K562 (cell line): ENCODE results near the gene B3GALT6. TPM values are rescaled to one million over a fixed set of nuclear protein-coding genes. Genes with fewer than 3 reads are reported as not detected.

Experiments
- CBX8 ChIP-seq: fragments of 200-600 bp; sonication (generic); IDR thresholded peaks from 2 replicates; pipeline ENCODE4 v1.6.1; 2012; ENCODE audit warnings: borderline replicate concordance, mixed run types, low read depth, mild to moderate bottlenecking, moderate library complexity, mixed read lengths, low read length, control low read depth, inconsistent platforms; ENCODE audit not compliant: poor library complexity, severe bottlenecking; ENCODE audit errors: extremely low read depth
- EGR1 ChIP-seq: fragments of 450-650 bp; conservative IDR thresholded peaks from 2 replicates; pipeline ENCODE4 v1.6.1; 2017; ENCODE audit warnings: mild to moderate bottlenecking
- ETS1 ChIP-seq: conservative IDR thresholded peaks from 2 replicates; pipeline ENCODE4 v1.6.1; 2011; ENCODE audit warnings: low read depth, mild to moderate bottlenecking, low read length; ENCODE audit not compliant: control insufficient read depth
- HNRNPL ChIP-seq: fragments of 200-400 bp; formaldehyde crosslinking; IDR thresholded peaks from 2 replicates; pipeline ENCODE4 v1.6.1; 2017; ENCODE audit warnings: low read depth, mild to moderate bottlenecking, low read length
- MEF2A ChIP-seq: IDR thresholded peaks from 2 replicates; pipeline ENCODE4 v1.6.1; 2011; ENCODE audit warnings: low read depth, mild to moderate bottlenecking, low read length, moderate library complexity; ENCODE audit not compliant: control insufficient read depth
- NKRF ChIP-seq: fragments of 450-650 bp; IDR thresholded peaks from 2 replicates; pipeline ENCODE4 v1.6.1; 2016; ENCODE audit warnings: borderline replicate concordance
- PBX2 ChIP-seq, 2 experiments: IDR thresholded peaks in 1 of 2; conservative IDR thresholded peaks in 1 of 2; 2 replicates each; pipeline ENCODE4 v1.6.1; 2016; ENCODE audit warnings: low read depth in 2 of 2, mild to moderate bottlenecking in 1 of 2, missing compliant biosample characterization in 1 of 2, missing genetic modification characterization in 1 of 2, moderate library complexity in 1 of 2
- POLR2G ChIP-seq: fragments of 200-400 bp; formaldehyde crosslinking; IDR thresholded peaks from 2 replicates; pipeline ENCODE4 v1.6.1; 2017; ENCODE audit warnings: low read depth, mild to moderate bottlenecking, antibody characterized with exemption, low read length, moderate library complexity
- RAD21 ChIP-seq, 2 experiments: fragments of 250-450 bp in 1 of 2; fragments of 450-650 bp in 1 of 2; sonication (Bioruptor Pico) in 1 of 2; formaldehyde crosslinking in 1 of 2; IDR thresholded peaks in 1 of 2; conservative IDR thresholded peaks in 1 of 2; 2 replicates each; pipeline versions ENCODE4 v1.4.0 to v1.8.0; 2020 to 2022; ENCODE audit warnings: mild to moderate bottlenecking in 2 of 2, moderate library complexity in 1 of 2
- RBM15 ChIP-seq: fragments of 200-400 bp; formaldehyde crosslinking; IDR thresholded peaks from 2 replicates; pipeline ENCODE4 v1.6.1; 2018; ENCODE audit warnings: mild to moderate bottlenecking, low read length, moderate library complexity; ENCODE audit not compliant: insufficient read depth
- RFX5 ChIP-seq: IDR thresholded peaks from 2 replicates; pipeline ENCODE4 v1.6.1; 2011; ENCODE audit warnings: low read depth, mild to moderate bottlenecking, improper control_type of control experiment, low read length
- SIRT6 ChIP-seq: IDR thresholded peaks from one replicate; pipeline ENCODE4 v1.6.1; 2012; ENCODE audit warnings: low read depth, mild to moderate bottlenecking, control low read depth, inconsistent platforms, low read length, moderate library complexity
- SRSF1 ChIP-seq: fragments of 200-400 bp; formaldehyde crosslinking; IDR thresholded peaks from 2 replicates; pipeline ENCODE4 v1.6.1; 2017; ENCODE audit warnings: mild to moderate bottlenecking, low read depth, low read length, moderate library complexity
- STAT6 ChIP-seq: sonication (generic); formaldehyde crosslinking; IDR thresholded peaks from 2 replicates; pipeline ENCODE4 v1.8.1; 2023; ENCODE audit warnings: mild to moderate bottlenecking, missing genetic modification reagents
- ZNF668 ChIP-seq: fragments of 250-450 bp; sonication (Bioruptor Pico); IDR thresholded peaks from 2 replicates; pipeline ENCODE4 v1.8.0; 2022; ENCODE audit warnings: mild to moderate bottlenecking, inconsistent platforms
- polyA plus RNA-seq, 8 experiments: library from polyadenylated mRNA; depleted of rRNA in 4 of 8; stranded (reverse) in 5 of 8; unstranded in 3 of 8; fragments of >200 nt; fragmentation: Nextera tagmentation in 2 of 8; fragmentation: Illumina TruSeq in 1 of 8; extraction: Ambion mirVana in 2 of 8; extraction: Trizol in 1 of 8; gene quantifications; 2 replicates each; pipeline versions ENCODE4 v1.2.1 to v1.2.3, GENCODE V29; 2011 to 2014; ENCODE audit warnings: inconsistent platforms in 1 of 8, missing spikeins in 1 of 8
- total RNA-seq, 7 experiments: library from RNA; depleted of rRNA in 6 of 7; stranded (reverse); fragments of >200 nt in 6 of 7; fragmentation: Illumina TruSeq in 2 of 7; extraction: Trizol in 2 of 7; gene quantifications; 2 replicates each; pipeline versions ENCODE4 v1.2.1 to v1.2.3, GENCODE V29; 2011 to 2021; ENCODE audit warnings: low replicate concordance in 1 of 7

The B3GALT6 gene
- total and polyA plus RNA-seq, 9 of the 15 experiments (the other 6 are each of a cell fraction or from before 2014, with no cell fraction given), result 0.68 to 29.8 (median 9.9) TPM

- TF ChIP-seq ETS1 (no peak), ZNF668 (CRISPR knock-in tag) (no peak), SRSF1 (no peak), SIRT6 (no peak), MEF2A (no peak), EGR1 (0 out of 2 replicates have a peak, but pooled peaks have one; percentile 12), CBX8 (no peak), POLR2G (0 out of 2 replicates have a peak, but pooled peaks have one; percentile 26), RAD21 (CRISPR knock-in tag; conservative IDR thresholded peaks at IDR 0.05 in 1 of 2, IDR thresholded peaks at IDR 0.05 in 1 of 2) (no peak), PBX2 (CRISPR knock-in tag; IDR thresholded peaks at IDR 0.05; ENCODE audit: low read depth) (no peak), PBX2 (tag; conservative IDR thresholded peaks at IDR 0.05; ENCODE audit: low read depth) (no peak), NKRF (no peak), STAT6 (CRISPR knock-in tag) (no peak), RBM15 (no peak), HNRNPL (no peak), RFX5 (no peak)
Observed at GRCh38 chr1:1213345-1214265, 18.4 kb upstream of the B3GALT6 start, which contains the start of gene TNFRSF4 (continued).
